Activated CD8-positive, alpha-beta memory T cell treated with anti-CD3 and anti-CD28 coated beads for 36 hours (primary cell): Measurements from ENCODE around the gene EHHADH. TPM values are rescaled to one million over a fixed set of nuclear protein-coding genes. Genes with fewer than 3 reads are reported as not detected.

Experiments used
- CTCF ChIA-PET: fragments of 350-600 bp; sonication (Branson Sonifier 250); formaldehyde crosslinking; loops from one replicate; lab custom pipeline; 2021; ENCODE audit warnings: antibody characterized with exemption; lab: Charles Lee
- POLR2A ChIA-PET: fragments of 350-600 bp; sonication (Branson Sonifier 250); formaldehyde crosslinking; loops from one replicate; lab custom pipeline; 2021; ENCODE audit warnings: antibody characterized with exemption; lab: Charles Lee
- total RNA-seq, 2 experiments: library from RNA; stranded (reverse); gene quantifications; one replicate each; pipeline ENCODE4 v1.2.3, GENCODE V29; 2021

The EHHADH gene
- total RNA-seq, 2 experiments from 2014 or later: 3.4 to 3.8 TPM

DNA sequence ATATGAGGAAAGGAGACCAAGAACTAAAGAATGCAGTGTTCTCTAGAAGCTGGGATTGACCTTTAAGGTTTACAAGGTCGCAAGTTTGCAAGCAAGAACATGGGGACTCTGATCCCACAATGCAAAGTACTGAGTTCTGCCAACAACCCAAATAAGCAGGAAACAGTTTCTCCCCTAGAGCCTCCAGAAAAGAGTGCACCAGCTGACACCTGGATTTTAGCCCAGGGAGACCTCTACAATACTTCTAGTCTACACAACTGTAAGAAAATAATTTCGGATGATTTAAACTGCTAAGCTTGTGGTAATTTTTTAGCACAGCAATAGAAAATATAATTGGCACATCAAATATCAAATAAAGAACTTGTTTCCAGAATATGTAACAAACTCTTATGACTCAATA lies 46.4 kb downstream of the EHHADH start:
- POLR2A ChIA-PET: no interaction called here
- CTCF ChIA-PET: interaction anchor here (1.4 kb wide), 1 partner anchor 101 kb away, joined by 5 read pairs; no protein-coding TSS in a partner anchor

DNA sequence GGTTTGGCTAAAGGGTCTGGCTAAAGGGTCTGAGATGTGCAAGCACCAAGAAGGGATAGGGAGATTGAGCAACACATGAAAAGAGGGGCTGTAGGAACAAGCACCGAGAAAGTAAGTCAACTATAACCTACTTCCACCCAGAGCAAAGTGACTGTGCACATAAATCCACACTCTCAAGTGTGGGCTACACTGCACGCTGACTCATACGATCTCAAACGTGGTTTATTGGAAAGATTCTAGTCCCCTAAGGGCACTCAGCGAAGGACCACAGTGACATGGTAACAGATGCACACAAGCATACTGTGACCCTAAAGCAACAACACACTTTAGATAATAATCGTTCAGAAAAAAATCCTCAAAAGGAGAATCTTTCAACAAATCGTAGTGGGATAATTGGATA lies 48.0 kb downstream of the EHHADH start:
- ChIA-PET POLR2A (no interaction called here), CTCF (no interaction called here)

DNA sequence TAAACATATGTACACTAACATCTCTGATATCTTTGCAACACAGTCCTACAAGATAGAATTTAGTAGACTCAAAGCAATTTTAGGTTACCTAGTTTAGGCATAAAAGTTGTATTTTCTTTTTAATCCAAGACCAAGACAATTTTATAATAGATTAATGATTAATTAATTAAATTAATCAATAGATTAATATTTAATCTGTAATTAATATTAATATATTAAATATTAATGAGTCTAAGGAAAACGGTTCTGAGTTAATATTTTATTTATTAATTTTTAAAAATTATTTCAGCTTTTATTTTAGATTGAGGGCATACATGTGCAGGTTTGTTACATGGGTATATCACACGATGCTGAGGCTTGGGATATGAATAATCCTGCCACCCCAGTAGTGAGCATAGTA lies 49.0 kb downstream of the EHHADH start:
- ChIA-PET CTCF (no interaction called here), POLR2A (no interaction called here)

DNA sequence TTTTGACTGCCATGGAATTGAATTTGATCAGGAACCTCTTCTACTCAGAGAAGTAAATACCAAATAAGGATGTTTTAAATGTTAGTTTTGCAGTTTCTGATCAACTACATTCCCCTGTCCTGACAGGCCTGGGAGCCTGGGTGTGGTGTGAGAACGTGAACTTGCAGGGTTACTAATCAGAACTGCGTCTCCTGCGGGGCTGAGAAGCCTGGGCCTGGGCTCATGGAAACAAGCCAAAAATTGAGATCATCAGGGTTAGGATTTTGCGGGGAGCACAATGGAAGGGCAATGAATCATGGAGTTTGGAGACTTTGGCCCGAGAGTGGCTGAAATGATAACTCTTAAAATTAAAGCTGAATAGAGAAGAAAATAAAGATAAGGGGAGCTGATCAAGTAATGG lies 53.2 kb downstream of the EHHADH start:
- ChIA-PET POLR2A (no interaction called here), CTCF (no interaction called here)

DNA sequence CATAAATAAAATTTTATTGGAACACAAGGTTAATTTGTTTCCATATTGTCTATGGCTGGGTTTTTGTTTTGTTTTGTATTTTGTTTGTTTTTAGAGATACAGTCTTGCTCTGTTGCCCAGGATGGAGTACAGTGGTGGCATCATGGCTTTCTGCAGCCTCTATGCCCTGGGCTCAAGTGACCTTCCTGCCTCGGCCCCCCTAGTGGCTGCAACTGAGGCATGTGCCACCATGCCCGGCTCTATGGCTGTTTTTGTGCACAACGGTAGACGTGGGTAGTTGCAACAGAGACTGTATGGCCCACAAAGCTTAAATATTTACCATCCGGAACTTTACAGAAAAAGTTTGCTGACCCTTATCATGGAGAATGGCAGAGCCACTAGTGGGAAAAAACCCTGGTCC lies 54.2 kb downstream of the EHHADH start:
- CTCF ChIA-PET: no interaction called here
- POLR2A ChIA-PET: no interaction called here

DNA sequence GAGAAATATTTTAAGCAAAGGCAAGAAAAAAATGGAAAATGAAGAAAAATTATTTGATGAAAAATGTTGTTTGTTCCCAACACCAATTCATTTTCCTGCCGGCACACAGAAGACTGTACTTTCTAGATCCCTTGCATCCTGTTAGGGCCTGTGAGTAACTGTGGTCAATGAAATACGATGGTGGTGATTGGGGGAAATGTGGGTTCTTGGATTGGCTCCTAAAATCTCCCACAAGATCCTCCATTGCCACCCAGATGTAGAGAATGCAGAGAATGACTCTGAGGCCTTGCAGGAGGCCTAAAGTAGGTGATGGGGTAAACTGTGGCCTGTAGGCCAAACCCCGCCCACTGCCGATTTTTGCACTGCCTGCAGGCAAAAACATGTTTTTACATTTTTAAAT lies 54.6 kb downstream of the EHHADH start:
- ChIA-PET POLR2A (no interaction called here), CTCF (no interaction called here)

DNA sequence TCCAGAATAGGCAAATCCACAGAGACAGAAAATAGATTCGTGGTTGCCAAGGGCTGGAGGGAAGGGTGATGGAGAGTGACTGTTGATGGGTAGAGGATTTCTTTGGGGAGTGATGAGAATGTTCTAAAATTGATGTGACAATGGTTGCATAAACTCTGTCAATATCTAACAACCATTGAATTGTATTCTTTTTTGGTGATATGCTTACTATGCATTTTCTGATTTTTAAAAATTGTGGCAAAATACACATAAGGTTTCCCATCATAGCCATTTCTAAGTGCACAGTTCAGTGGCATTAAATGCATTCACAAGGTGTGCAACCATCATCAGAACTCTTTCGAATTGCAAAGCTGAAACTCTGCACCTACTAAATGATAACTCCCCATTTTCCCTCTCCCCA lies 56.8 kb downstream of the EHHADH start:
- CTCF ChIA-PET: no interaction called here
- POLR2A ChIA-PET: no interaction called here

DNA sequence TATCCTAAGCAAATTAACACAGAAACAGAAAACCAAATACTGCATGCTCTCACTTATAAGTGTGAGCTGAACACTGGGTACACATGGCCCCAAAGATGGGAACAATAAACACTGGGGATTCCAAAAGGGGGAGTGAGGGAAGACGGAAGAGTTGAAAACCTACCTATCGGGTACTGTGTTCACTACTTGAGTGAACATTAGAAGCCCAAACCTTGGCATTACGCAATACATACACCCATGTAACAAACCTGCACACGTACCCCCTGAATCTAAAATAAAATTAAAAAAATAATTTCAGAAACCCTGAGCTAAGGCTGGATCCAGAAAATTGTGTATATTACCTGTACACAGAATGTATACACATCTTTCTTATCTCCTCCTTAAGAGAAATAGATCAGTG lies 58.2 kb downstream of the EHHADH start:
- CTCF ChIA-PET: no interaction called here
- POLR2A ChIA-PET: no interaction called here

DNA sequence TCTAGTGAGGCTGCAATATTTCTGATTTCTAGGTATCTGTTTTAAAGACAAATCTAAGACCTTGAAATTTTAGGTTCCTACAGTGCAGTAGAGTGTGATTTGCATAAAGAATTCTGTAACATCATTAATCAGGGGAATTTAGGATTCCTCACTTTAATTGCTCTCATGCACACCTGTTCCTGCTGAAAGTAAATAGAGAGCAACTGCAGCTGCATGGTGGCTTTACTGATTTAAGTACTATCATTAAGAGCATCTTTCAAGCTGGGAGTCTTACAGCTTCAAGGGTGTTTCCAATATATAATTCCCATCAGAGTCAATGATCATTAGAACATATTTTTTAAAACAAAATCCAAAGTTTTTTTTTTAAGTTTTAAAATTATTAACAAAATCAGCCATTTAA lies 65.0 kb downstream of the EHHADH start:
- POLR2A ChIA-PET: no interaction called here

DNA sequence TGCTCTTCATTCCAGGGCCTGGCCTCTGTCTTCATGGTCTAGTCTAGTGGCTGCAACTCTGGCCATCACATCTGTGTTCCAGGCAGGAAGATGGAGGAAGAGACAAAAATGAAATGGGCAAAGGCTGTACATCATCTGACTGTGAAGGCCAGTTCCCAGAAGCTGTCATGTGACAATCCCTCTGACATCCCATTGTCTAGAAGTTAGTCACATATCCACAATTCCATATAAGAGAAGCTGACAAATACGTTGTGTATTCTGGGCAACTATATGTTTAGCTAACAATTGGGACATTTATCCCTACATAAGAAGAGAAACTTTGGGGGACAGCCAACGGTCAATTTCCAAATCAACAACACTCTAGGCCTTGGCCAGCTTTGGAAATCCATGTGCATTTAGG lies 66.5 kb downstream of the EHHADH start:
- POLR2A ChIA-PET: no interaction called here

More for the DNA sequence above, 65.0 kb downstream of the EHHADH start:
- CTCF ChIA-PET: no interaction called here

DNA sequence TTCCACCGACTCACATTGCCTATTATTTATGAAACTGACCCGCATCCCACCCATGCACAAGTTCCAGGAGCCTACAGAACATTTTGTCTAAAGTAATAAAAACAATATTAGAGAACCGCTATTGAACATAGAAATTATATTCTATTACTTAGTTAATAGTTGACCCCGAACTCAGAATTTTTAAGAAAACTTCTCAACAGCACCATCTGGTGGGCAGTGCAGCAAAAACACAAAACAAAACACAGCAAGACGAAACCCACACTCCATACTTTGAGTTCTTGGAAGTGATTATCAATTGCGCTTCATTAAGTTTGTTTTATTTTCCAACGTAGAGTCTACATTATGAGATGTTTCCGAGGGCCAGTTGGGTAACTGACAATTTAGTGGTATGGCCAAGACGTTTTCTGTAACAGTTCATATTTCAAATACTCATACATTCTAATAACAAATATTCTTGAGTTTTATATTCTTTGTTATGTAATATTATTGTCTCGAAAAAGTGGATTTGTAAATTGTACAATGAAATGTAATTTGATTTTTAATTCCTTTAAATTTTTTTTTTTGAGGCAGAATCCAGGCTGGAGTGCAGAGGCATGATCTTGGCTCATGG lies 77.0 kb downstream of the EHHADH start:
- ChIA-PET CTCF (interaction anchor here (0.6 to 1.0 kb wide), 2 partner anchors 11 to 50 kb away, joined by 3 to 4 read pairs; no protein-coding TSS in a partner anchor), POLR2A (no interaction called here)

More for the DNA sequence above, 66.5 kb downstream of the EHHADH start:
- CTCF ChIA-PET: no interaction called here

DNA sequence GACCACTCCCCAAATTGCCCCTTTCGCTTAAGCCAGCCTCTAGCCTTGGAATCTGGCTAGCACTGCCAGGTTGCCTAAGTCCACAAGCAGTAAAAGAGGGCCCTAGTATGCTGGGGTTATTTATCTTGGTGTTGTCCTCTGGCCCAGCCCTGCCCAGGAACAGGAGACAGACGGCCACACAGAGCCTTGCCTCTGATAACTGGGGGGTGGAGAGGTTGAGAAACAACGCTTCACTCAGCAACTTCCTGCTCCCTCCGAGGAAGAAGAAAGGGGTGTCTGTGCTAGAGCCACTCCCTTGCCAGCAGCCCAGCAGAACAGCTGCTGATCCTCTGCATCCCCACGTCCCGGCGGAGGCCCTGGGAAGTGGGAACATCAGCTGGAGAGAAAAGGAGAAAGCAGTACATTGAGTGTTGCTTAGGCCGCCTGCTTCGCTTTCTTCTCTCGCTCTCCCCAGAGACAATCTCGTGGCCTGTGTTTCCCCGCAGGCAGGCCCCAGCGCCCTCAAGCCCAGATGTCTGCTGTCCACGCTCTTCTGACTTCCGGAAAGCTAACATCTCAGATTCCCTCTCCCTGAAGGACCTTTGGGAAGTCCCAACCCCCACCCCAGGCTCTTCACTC lies 78.4 kb downstream of the EHHADH start:
- POLR2A ChIA-PET: no interaction called here

DNA sequence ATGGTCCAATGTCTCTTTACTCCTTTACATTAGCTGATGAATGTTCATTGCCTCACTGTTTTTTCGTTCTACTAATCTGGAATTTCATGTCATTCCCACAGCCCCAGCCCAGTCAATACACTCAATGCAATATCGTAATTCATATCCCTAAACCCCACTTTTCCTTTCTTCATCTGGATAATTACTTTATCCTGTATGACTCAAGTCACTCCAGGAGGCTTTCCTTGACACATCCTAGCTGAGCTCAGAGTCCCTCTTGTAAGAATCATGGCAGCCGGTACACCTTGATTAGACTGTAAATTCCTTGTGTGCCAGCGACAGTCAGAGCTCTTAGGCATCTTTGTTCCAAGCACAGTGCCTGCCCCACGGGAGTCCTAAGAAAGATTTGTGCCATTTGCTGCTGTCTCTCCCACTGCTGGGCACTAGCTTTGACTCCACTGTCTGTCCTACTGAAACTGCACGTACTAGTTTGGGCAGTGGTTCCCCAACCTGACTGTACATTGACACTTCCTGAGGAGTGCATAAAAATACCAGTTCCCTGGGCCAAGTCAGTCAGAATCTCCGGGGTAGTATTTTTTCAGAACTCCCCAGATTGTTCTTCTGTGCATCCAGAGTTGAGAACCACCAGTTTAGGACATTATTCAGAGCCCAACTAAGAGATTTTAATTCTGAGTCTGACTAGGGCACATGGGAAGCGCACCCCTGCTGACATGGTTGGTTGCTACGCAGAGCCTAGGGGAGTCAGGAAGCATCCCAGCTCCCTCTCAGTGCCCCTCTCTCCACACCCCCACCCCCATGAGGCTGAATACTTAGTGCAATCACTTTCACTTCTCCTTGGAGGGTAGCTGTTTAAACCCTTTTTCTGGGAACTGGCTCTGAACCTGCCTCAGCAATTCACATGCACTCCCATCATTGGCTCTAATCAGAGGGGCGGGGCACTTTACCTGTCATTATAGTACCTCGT lies 81.5 kb downstream of the EHHADH start:
- POLR2A ChIA-PET: no interaction called here
- CTCF ChIA-PET: no interaction called here

More for the DNA sequence above, 78.4 kb downstream of the EHHADH start:
- CTCF ChIA-PET: no interaction called here

DNA sequence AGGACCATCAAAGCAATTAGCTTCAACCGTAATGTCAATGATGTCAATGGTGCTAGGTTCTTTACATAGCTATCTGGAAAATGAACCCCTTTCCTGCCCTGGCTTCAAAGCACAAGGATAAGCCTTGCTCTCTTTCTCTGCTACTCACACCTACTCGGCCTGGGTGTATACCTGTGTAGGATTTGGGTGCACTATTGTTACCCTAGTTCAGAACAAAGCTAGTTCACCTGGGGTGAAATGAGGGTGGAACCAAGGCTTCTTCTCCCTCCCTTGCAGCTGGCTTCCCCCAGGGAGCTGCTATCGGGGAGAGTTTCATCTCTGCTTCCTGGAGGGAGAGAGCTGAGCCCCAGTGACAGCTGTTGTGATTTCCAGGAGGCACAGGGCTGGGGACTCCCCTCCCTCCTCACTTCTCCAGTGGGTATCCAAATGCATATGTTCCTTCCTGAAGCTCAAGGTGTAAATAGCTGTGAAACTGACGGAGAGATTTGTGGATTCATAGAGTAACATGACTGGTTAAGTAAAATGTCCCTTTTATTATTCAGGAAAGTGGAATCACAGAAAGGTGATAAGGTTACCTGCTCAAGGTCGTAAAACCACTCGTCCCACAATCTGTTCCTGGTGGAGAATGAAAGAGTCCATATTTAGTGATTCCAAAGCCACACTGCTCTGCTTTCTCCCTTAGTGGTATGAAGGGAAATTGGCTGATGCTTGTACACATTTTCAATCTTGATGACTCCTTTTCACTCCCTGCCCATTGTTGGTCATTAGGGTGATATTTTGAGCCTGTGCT lies 89.2 kb downstream of the EHHADH start:
- CTCF ChIA-PET: no interaction called here
- POLR2A ChIA-PET: no interaction called here

DNA sequence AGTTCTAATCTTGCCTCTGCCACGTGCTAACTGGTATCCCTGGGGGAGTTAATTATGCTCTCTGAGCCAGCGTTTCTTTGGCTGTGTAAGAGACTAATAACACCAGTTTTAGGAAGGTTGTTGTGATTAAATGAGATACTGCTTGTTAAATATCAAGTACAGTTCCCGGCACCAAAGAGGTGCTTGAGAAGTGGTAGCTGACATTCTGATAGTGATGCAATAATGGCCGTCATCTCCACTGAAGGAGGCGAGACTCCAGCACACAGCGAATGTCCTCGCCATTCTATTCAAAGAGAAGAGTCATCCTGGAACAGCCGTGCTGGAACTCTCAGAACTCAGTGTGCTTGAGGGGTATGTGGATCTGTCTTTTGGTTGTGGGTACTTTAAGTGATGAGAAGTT lies 91.2 kb downstream of the EHHADH start:
- CTCF ChIA-PET: no interaction called here
- POLR2A ChIA-PET: no interaction called here

DNA sequence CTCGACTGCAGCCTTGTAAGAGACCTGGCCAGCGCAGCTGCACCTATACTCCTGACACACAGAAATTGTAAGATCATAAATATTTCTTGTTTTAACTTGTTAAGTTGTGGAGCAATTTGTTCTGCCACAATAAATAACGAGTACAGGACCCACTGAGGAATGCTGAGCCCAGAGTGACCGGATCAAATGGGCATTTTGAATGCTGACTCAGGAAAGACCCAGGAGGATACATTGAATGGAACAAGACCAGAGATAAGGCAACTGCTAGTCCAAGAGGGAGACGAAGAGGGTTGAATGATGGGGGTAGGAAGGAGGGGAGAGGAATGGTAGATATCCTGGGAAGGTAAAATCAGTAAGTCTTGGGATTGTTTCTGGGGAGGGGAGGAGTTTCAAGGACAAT lies 92.1 kb downstream of the EHHADH start:
- CTCF ChIA-PET: no interaction called here
- POLR2A ChIA-PET: no interaction called here

DNA sequence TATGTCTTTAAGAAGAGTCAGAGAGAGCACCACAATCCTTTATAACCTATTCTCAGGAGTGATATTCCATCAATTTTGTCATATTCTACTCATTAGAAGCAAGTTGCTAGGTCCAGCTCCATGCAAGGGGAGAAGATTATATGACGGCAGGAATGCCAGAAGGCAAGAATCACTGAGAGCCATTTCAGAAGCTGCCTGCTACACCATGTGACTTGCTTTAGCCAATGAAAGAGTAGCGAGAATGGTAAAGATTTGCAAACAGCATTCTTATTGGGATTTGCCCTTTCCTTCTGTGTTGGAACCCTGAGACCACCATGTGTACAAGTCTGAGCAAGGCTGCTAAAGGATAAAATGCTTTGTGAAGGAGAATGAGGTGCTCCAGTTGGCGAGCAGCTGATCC lies 96.5 kb downstream of the EHHADH start:
- CTCF ChIA-PET: no interaction called here
- POLR2A ChIA-PET: no interaction called here

DNA sequence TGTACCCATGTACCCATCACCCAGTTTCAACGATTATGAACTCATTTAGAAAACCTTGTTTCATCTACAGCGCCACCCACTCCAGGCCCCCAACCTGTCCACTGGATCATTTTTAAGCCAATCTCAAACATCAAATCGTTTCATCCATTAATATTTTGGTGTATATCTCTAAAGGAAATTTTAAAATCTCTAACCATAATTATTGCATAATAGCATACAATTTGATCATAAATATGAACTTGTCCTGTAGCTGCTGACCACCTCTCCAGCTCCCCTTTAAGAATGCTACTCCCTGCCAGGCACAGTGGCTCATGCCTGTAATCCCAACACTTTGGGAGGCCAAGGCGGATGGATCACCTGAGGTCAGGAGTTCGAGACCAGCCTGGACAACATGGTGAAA lies 98.2 kb downstream of the EHHADH start:
- CTCF ChIA-PET: no interaction called here
- POLR2A ChIA-PET: no interaction called here

DNA sequence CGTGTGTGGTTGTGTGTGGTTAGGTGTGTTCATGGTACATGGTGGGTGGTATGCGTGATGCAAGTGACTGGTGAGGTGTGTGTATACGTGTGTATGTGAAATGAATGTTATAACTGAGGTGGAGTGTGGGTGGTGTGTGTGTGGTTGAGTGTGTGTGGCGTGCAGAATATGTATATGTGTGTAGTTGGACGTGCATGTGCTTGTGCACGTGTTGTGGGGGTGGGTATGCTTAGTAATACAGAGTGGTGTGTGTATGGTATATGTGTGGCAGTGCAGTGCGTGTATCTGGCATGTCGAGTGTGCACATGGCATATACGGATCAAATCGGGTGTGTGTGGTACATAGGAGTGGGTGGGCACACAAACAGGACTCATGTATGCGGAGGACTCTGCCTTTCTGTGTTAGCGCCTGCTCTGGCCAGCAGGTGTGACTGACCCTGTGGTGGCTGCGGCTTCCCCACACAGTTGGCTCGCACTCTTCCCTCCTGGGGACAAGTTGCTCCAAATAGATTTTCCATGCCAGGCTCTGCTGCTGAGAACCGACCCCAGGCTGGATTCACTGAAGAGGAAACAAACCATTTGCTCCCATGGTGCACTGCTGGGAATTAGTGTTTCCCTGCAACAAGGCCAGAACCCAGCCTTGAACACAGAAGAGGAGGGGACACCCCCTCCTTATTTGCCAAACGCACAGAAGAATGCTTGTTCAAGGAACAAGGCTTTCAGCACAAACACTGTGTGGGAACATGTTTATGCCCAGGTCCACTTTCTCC lies 99.8 kb downstream of the EHHADH start:
- CTCF ChIA-PET: no interaction called here
- POLR2A ChIA-PET: no interaction called here
